Heart left ventricle (tissue), 13 donors: ENCODE results near the gene PTOV1.

ENCODE experiments used
- POLR2A ChIP-seq, 2 donors: fragments of 450-650 bp; IDR thresholded peaks; one replicate each; pipeline ENCODE4 v1.6.1; 2017; ENCODE audit warnings: antibody characterized with exemption in 2 of 2, mild to moderate bottlenecking in 2 of 2, moderate library complexity in 2 of 2
- TF ChIP-seq, protein P1 (sequence below), 12 donors: fragments of 200-600 bp; sonication (generic) in 4 of 12; IDR thresholded peaks; one replicate each; pipeline versions ENCODE4 v1.5.0 to v1.8.0; 2018 to 2022; ENCODE audit warnings: antibody characterized with exemption in 12 of 12, mild to moderate bottlenecking in 5 of 12
- donor health status: ischemic (EF 13 %, LVEDD 7.1; RV severe dilation, severe dysfunction).
- donor health status: DM: no; HTN: yes; CAD: no.
- donor health status: DM: no; HTN: no; CAD: no.
- donor health status: ischemic (EF 25% LVEDD 6.9; RV normal size, moderate dysfunction).
- donor health status: ischemic (EF 25% LVEDD 5.7; RV mildly dilated, moderate dysfunction).
- donor health status: ischemic (EF 35%, LVEDD 5.7; RV mildly dilated, moderate dysfunction).
- donor health status: nonischemic (EF 11% LVEDD 7.7; RV severe dilation, severe dysfunction).
- donor health status: DM: yes; HTN: yes; CAD: no.
- donor health status: PGD.
- donor health status: ischemic (EF 29% LVEDD 5.4; RV normal size, mild dysfunction).
- donor health status: nonischemic (EF 23%, LVEDD 6.1; RV moderate dilation, normal function).

DNA sequence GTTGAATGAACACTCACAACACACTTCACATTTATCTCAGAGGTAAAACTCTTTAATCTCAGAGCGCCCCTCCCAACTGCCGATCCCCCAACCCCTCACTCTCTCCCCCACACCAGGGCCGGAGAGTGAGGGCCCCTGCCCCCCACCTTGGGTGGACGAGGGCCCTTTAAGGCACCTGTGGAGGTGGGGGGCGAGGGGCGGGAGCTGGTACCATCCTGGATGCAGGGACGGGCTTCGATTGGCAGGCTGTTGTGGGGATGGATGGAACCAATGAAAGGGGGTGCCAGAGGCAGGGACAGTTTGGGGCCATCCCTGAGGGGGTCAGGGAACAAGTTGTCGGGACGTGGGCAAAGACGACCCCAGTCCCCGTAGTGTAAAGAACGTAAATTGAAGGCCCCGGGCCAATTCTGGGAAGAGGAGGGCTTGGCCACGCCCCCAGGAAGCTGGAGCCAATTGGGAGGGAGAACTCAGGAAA, 18.1 kb downstream of the PTOV1 start:
- TF ChIP-seq, protein P1, sequence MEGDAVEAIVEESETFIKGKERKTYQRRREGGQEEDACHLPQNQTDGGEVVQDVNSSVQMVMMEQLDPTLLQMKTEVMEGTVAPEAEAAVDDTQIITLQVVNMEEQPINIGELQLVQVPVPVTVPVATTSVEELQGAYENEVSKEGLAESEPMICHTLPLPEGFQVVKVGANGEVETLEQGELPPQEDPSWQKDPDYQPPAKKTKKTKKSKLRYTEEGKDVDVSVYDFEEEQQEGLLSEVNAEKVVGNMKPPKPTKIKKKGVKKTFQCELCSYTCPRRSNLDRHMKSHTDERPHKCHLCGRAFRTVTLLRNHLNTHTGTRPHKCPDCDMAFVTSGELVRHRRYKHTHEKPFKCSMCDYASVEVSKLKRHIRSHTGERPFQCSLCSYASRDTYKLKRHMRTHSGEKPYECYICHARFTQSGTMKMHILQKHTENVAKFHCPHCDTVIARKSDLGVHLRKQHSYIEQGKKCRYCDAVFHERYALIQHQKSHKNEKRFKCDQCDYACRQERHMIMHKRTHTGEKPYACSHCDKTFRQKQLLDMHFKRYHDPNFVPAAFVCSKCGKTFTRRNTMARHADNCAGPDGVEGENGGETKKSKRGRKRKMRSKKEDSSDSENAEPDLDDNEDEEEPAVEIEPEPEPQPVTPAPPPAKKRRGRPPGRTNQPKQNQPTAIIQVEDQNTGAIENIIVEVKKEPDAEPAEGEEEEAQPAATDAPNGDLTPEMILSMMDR (IDR thresholded peaks at IDR 0.05) = no peak
- no peak for TF ChIP-seq POLR2A (IDR thresholded peaks at IDR 0.05)
